Smooth muscle cell (in vitro differentiated cells): ENCODE measurements around the gene FARP2. TPM values are rescaled to one million over a fixed set of nuclear protein-coding genes. Genes with fewer than 3 reads are reported as not detected.

Source experiments
- DNase-seq: peaks from one replicate; lab custom pipeline; 2025; ENCODE audit not compliant: unreplicated experiment; lab: John Stamatoyannopoulos, UW
- H2AFZ ChIP-seq: fragments of 200-600 bp; sonication (generic); 2 replicates; pipeline ENCODE4 v1.6.0; 2016; ENCODE audit warnings: antibody characterized with exemption, low read depth, mild to moderate bottlenecking
- H3F3A ChIP-seq: fragments of 200-600 bp; sonication (generic); 2 replicates; pipeline ENCODE4 v1.6.0; 2017; ENCODE audit warnings: antibody characterized with exemption, low read depth
- H3K27ac ChIP-seq: fragments of 200-600 bp; sonication (generic); 2 replicates; pipeline ENCODE4 v1.5.1; 2016; ENCODE audit warnings: low read depth, mild to moderate bottlenecking
- H3K27me3 ChIP-seq: fragments of 200-600 bp; sonication (generic); 2 replicates; pipeline ENCODE4 v1.6.1; 2016; ENCODE audit warnings: low read depth, mild to moderate bottlenecking
- H3K36me3 ChIP-seq: fragments of 200-600 bp; sonication (generic); 2 replicates; pipeline ENCODE4 v1.5.1; 2016; ENCODE audit warnings: low read depth
- H3K4me1 ChIP-seq: fragments of 200-600 bp; sonication (generic); 2 replicates; pipeline ENCODE4 v1.5.1; 2016; ENCODE audit warnings: low read depth
- H3K4me2 ChIP-seq: fragments of 200-600 bp; sonication (generic); 2 replicates; pipeline ENCODE4 v1.6.0; 2016; ENCODE audit warnings: mild to moderate bottlenecking
- H3K4me3 ChIP-seq: fragments of 200-600 bp; sonication (generic); 2 replicates; pipeline ENCODE4 v1.5.1; 2016; ENCODE audit warnings: mild to moderate bottlenecking
- H3K79me2 ChIP-seq: fragments of 200-600 bp; sonication (generic); 2 replicates; pipeline ENCODE4 v1.6.0; 2016; ENCODE audit warnings: low read depth, mild to moderate bottlenecking
- H3K9ac ChIP-seq: fragments of 200-600 bp; sonication (generic); 2 replicates; pipeline ENCODE4 v1.6.0; 2016; ENCODE audit warnings: low read depth
- H3K9me3 ChIP-seq: fragments of 200-600 bp; sonication (generic); replicated peaks from 2 replicates; pipeline ENCODE4 v1.5.1; 2016; ENCODE audit warnings: low read depth
- H4K20me1 ChIP-seq: fragments of 200-600 bp; sonication (generic); 2 replicates; pipeline ENCODE4 v1.6.0; 2016; ENCODE audit warnings: low read depth
- CTCF ChIP-seq: fragments of 200-600 bp; sonication (generic); IDR thresholded peaks from 2 replicates; pipeline ENCODE4 v1.5.1; 2017; ENCODE audit warnings: borderline replicate concordance, mild to moderate bottlenecking, antibody characterized with exemption; ENCODE audit not compliant: insufficient read depth, poor library complexity, severe bottlenecking
- WGBS: methylation state at CpG from one replicate; pipeline ENCODE4 v1.1.7; 2016; ENCODE audit warnings: low lambda C conversion rate; 5-methylcytosine and 5-hydroxymethylcytosine counted together
- polyA plus RNA-seq: library from polyadenylated mRNA; unstranded; fragments of >200 nt; fragmentation: Nextera tagmentation; extraction: Ambion mirVana; gene quantifications from 2 replicates; pipeline ENCODE4 v1.2.1, GENCODE V29; 2016
- total RNA-seq: library from RNA; depleted of rRNA; stranded (reverse); fragments of >200 nt; gene quantifications from 2 replicates; pipeline ENCODE4 v1.2.3, GENCODE V29; 2014

The FARP2 gene
- total and polyA plus RNA-seq, 2 experiments from 2014 or later, result 15.9 to 27.4 TPM

- no peaks in the 10 kb centered on the region for H4K20me1 ChIP-seq
- H3K4me2 ChIP-seq, result no peak overlapping the region
- H3K36me3 ChIP-seq, result no peaks in the 10 kb centered on the region
- no peaks in the 10 kb centered on the region for H3F3A ChIP-seq
- H3K9ac ChIP-seq, result no peak overlapping the region
- no peak overlapping the region for H3K27ac ChIP-seq
- H3K4me1 ChIP-seq, result no peaks in the 10 kb centered on the region
- no peaks in the 10 kb centered on the region for H3K27me3 ChIP-seq
- no peak overlapping the region for H2AFZ ChIP-seq
- WGBS, result 96% methylated on average over 20 of the region's 20 CpGs
- no peak overlapping the region for H3K4me3 ChIP-seq
- no peaks in the 10 kb centered on the region for H3K9me3 ChIP-seq
- no peak for TF ChIP-seq CTCF
- DNase-seq, result no peak
- H3K79me2 ChIP-seq, result no peaks in the 10 kb centered on the region
Observed at GRCh38 chr2:241482126-241482955, 126.3 kb downstream of the FARP2 start.

- WGBS, result 95% methylated on average over 9 of the region's 9 CpGs
- no peak for DNase-seq
- H3K27ac ChIP-seq, result no peak overlapping the region
- H2AFZ ChIP-seq, result no peak overlapping the region
- no peaks in the 10 kb centered on the region for H3K36me3 ChIP-seq
- H3K27me3 ChIP-seq, result no peaks in the 10 kb centered on the region
- H3K79me2 ChIP-seq, result no peaks in the 10 kb centered on the region
- H3K4me3 ChIP-seq, result no peak overlapping the region
- H3F3A ChIP-seq, result no peaks in the 10 kb centered on the region
- H3K9ac ChIP-seq, result no peak overlapping the region
- no peaks in the 10 kb centered on the region for H3K9me3 ChIP-seq
- H3K4me2 ChIP-seq, result no peak overlapping the region
- no peak for TF ChIP-seq CTCF
- H4K20me1 ChIP-seq, result no peaks in the 10 kb centered on the region
- no peaks in the 10 kb centered on the region for H3K4me1 ChIP-seq
Observed at GRCh38 chr2:241483305-241483704, 127.2 kb downstream of the FARP2 start.

- no peaks in the 10 kb centered on the region for H4K20me1 ChIP-seq
- H3K9ac ChIP-seq, result no peak overlapping the region
- H2AFZ ChIP-seq, result no peak overlapping the region
- no CpG with 5 or more reads among the region's 1 CpG for WGBS
- H3K9me3 ChIP-seq, result no peaks in the 10 kb centered on the region
- DNase-seq, result no peak
- H3K27ac ChIP-seq, result no peak overlapping the region
- H3F3A ChIP-seq, result no peaks in the 10 kb centered on the region
- no peaks in the 10 kb centered on the region for H3K36me3 ChIP-seq
- H3K4me2 ChIP-seq, result no peak overlapping the region
- no peaks in the 10 kb centered on the region for H3K4me1 ChIP-seq
- H3K4me3 ChIP-seq, result no peak overlapping the region
- no peak for TF ChIP-seq CTCF
- no peaks in the 10 kb centered on the region for H3K79me2 ChIP-seq
- H3K27me3 ChIP-seq, result no peaks in the 10 kb centered on the region
Observed at GRCh38 chr2:241485172-241485911, 129.3 kb downstream of the FARP2 start.
